ENCODE measurements around the gene TSPAN3. TPM values are rescaled to one million over a fixed set of nuclear protein-coding genes. Genes with fewer than 3 reads are reported as not detected.

TSPAN3 gene
- total RNA-seq, 2 experiments from 2014 or later: 35.2 to 47.2 TPM

- Histone ChIP-seq H2AFZ (ENCODE audit: low read length) (no peak overlapping the region), H3K36me3 (ENCODE audit: insufficient read depth, low read length) (no peaks in the 10 kb centered on the region), H3K9me3 (ENCODE audit: low read length) (no peaks in the 10 kb centered on the region), H4K20me1 (ENCODE audit: insufficient read depth, low read length) (no peaks in the 10 kb centered on the region), H3K27ac (ENCODE audit: low read depth, low read length, poor library complexity, severe bottlenecking) (no peak overlapping the region), H3K79me2 (ENCODE audit: insufficient read depth, low read depth, low read length) (no peaks in the 10 kb centered on the region), H3K4me2 (ENCODE audit: low read length) (no peak overlapping the region), H3K9me2 (ENCODE audit: insufficient read depth, low read length) (no peaks in the 10 kb centered on the region), H3K4me3 (ENCODE audit: low read depth, low read length, poor library complexity, severe bottlenecking) (no peak overlapping the region), H3K4me1 (ENCODE audit: insufficient read depth, low read length, poor library complexity, severe bottlenecking) (no peaks in the 10 kb centered on the region)
- DNase-seq (ENCODE audit: low spot score): peak; percentile 57
- BruUV-seq (replicated peaks): no TSS peak
- intact Hi-C loops (cut with micrococcal nuclease; ENCODE audit: unreplicated experiment): loop anchor here (2.0 to 5.0 kb wide), 2 partner anchors 135 to 435 kb away; no protein-coding TSS in a partner anchor
- TF ChIP-seq EZH2phosphoT487 (IDR thresholded peaks at IDR 0.05; ENCODE audit: borderline replicate concordance, low read depth, low read length): no peak
- TF ChIP-seq, protein P1, sequence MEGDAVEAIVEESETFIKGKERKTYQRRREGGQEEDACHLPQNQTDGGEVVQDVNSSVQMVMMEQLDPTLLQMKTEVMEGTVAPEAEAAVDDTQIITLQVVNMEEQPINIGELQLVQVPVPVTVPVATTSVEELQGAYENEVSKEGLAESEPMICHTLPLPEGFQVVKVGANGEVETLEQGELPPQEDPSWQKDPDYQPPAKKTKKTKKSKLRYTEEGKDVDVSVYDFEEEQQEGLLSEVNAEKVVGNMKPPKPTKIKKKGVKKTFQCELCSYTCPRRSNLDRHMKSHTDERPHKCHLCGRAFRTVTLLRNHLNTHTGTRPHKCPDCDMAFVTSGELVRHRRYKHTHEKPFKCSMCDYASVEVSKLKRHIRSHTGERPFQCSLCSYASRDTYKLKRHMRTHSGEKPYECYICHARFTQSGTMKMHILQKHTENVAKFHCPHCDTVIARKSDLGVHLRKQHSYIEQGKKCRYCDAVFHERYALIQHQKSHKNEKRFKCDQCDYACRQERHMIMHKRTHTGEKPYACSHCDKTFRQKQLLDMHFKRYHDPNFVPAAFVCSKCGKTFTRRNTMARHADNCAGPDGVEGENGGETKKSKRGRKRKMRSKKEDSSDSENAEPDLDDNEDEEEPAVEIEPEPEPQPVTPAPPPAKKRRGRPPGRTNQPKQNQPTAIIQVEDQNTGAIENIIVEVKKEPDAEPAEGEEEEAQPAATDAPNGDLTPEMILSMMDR (conservative IDR thresholded peaks at IDR 0.05; ENCODE audit: low read length): peak; percentile 86
- POLR2A ChIA-PET: no interaction called here
- CTCF ChIA-PET (ENCODE audit: unreplicated experiment): interaction anchor here (0.5 to 1.6 kb wide), 3 partner anchors 11 to 549 kb away, joined by 3 to 10 read pairs (median 4); no protein-coding TSS in a partner anchor
Measured at GRCh38 chr15:77107531-77108355, 36.8 kb upstream of the TSPAN3 start.

- H3K4me2 ChIP-seq (ENCODE audit: low read length): no peak overlapping the region
- no peak overlapping the region for H3K27ac ChIP-seq (ENCODE audit: low read depth, low read length, poor library complexity, severe bottlenecking)
- no peak overlapping the region for H2AFZ ChIP-seq (ENCODE audit: low read length)
- no peak for TF ChIP-seq EZH2phosphoT487 (IDR thresholded peaks at IDR 0.05; ENCODE audit: borderline replicate concordance, low read depth, low read length)
- TF ChIP-seq, protein P1 (conservative IDR thresholded peaks at IDR 0.05; ENCODE audit: low read length): no peak
- H3K4me3 ChIP-seq (ENCODE audit: low read depth, low read length, poor library complexity, severe bottlenecking): no peak overlapping the region
- intact Hi-C loops (cut with micrococcal nuclease; ENCODE audit: unreplicated experiment): loop anchor here (2.0 to 5.0 kb wide), 2 partner anchors 135 to 436 kb away; no protein-coding TSS in a partner anchor
- ChIA-PET POLR2A (no interaction called here), CTCF (ENCODE audit: unreplicated experiment) (interaction anchor here (0.5 to 1.6 kb wide), 3 partner anchors 12 to 550 kb away, joined by 3 to 10 read pairs (median 4); no protein-coding TSS in a partner anchor)
- no TSS peak for BruUV-seq (replicated peaks)
- no peaks in the 10 kb centered on the region for H3K9me3 ChIP-seq (ENCODE audit: low read length)
- H4K20me1 ChIP-seq (ENCODE audit: insufficient read depth, low read length): no peaks in the 10 kb centered on the region
- no peaks in the 10 kb centered on the region for H3K79me2 ChIP-seq (ENCODE audit: insufficient read depth, low read depth, low read length)
- H3K36me3 ChIP-seq (ENCODE audit: insufficient read depth, low read length): no peaks in the 10 kb centered on the region
- no peaks in the 10 kb centered on the region for H3K4me1 ChIP-seq (ENCODE audit: insufficient read depth, low read length, poor library complexity, severe bottlenecking)
- DNase-seq (ENCODE audit: low spot score): no peak
- H3K9me2 ChIP-seq (ENCODE audit: insufficient read depth, low read length): no peaks in the 10 kb centered on the region
Measured at GRCh38 chr15:77107068-77107467, 36.2 kb upstream of the TSPAN3 start.

- intact Hi-C loops (cut with micrococcal nuclease; ENCODE audit: unreplicated experiment): no loop called here
- ChIA-PET CTCF (ENCODE audit: unreplicated experiment) (no interaction called here), POLR2A (interaction anchor here (0.6 kb wide), 1 partner anchor 380 kb away, joined by 4 read pairs; no protein-coding TSS in a partner anchor)
- Histone ChIP-seq H3K4me2 (ENCODE audit: low read length) (no peak overlapping the region), H3K4me1 (ENCODE audit: insufficient read depth, low read length, poor library complexity, severe bottlenecking) (no peaks in the 10 kb centered on the region), H3K79me2 (ENCODE audit: insufficient read depth, low read depth, low read length) (no peaks in the 10 kb centered on the region), H3K9me2 (ENCODE audit: insufficient read depth, low read length) (no peaks in the 10 kb centered on the region), H3K4me3 (ENCODE audit: low read depth, low read length, poor library complexity, severe bottlenecking) (no peak overlapping the region), H3K27ac (ENCODE audit: low read depth, low read length, poor library complexity, severe bottlenecking) (no peak overlapping the region), H2AFZ (ENCODE audit: low read length) (no peak overlapping the region), H3K36me3 (ENCODE audit: insufficient read depth, low read length) (no peaks in the 10 kb centered on the region), H3K9me3 (ENCODE audit: low read length) (no peaks in the 10 kb centered on the region), H4K20me1 (ENCODE audit: insufficient read depth, low read length) (no peaks in the 10 kb centered on the region)
- no TSS peak for BruUV-seq (replicated peaks)
- DNase-seq (ENCODE audit: low spot score): no peak
- no peak for TF ChIP-seq EZH2phosphoT487 (IDR thresholded peaks at IDR 0.05; ENCODE audit: borderline replicate concordance, low read depth, low read length)
- TF ChIP-seq, protein P1 (conservative IDR thresholded peaks at IDR 0.05; ENCODE audit: low read length): no peak
Measured at GRCh38 chr15:77104155-77104554, 33.2 kb upstream of the TSPAN3 start.

All from OCI-LY7 (cell line).